SH-SY5Y (cell line): ENCODE results near the gene TXNRD1.

ENCODE experiments used
- GATA2 ChIP-seq: IDR thresholded peaks from 2 replicates; pipeline ENCODE4 v1.6.1; 2011; ENCODE audit warnings: mild to moderate bottlenecking, low read depth, low read length
- GATA3 ChIP-seq: IDR thresholded peaks from 2 replicates; pipeline ENCODE4 v1.6.1; 2011; ENCODE audit warnings: low read depth, mild to moderate bottlenecking, low read length, moderate library complexity

- TF ChIP-seq GATA3 (no peak), GATA2 (no peak)
Measured at GRCh38 chr12:104317538-104318210, 102.1 kb downstream of the TXNRD1 start.
